HL-60/S4 treated with phorbol 12-myristate 13-acetate at 8.2 ng/mL for 4 days and 3 days (cell line): ENCODE data around the gene PCOLCE2.

Source experiments
- in situ Hi-C: fragments of 300-500 bp; cut with MboI; formaldehyde crosslinking; loops from 2 replicates; pipeline ENCODE4 v1.15.0; 2022; ENCODE audit warnings: low sequenced_read_pairs

PCOLCE2 gene

DNA sequence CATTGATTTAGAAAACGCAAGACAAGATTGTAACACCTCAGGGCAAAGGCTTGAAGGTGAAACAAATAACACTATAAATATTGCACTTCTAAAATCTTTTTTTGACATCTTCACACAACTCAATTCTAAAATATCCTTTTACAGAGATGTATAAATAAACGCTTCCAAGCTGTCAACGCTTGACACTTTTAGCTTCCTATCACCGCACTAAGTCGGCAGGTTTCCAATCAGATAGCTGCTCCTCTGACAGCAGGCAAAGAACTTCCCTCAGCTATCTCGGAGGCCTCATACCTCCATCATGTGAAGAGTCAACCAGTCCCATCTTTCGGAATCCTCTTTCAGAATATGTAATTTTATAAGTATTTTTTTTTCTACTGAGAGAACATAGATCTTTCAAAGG, 71.0 kb downstream of the PCOLCE2 start:
- in situ Hi-C loops, result no loop called here

DNA sequence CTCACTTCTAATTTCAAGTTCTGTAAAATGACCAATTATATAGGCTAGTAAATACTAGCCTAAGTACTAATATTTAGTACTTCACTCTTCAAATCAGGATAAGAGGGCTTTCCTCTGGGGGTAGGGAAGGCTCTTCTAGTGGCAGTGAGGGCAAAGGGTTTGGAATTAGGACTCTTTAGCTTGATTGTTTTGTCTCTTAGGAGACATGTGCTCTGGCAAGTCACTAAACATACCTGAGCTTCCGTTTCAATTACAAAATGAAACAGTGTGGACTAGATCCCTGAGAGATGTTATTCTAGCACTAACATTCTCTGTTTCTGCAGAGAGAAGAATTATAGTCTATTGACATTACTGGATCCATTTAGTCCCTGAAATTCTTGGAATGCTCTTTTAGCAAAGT, 71.5 kb downstream of the PCOLCE2 start:
- in situ Hi-C loops, result no loop called here

DNA sequence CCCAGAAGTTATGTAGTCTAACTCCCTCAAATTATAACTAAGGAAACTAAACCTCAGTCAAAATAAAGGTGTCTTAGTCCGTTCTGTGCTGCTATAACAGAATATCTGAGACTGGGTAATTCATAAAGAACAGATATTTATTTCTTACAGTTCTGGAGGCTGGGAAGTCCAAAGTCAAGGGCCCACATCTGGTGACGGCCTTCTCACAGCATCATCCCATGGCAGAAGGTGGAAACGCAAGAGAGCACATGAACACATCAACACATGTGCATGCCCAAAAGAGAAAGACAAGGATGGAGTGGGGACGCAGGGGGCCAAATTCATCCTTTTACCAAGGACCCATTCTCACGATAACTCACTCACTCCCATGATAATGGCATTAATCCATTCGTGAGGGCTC, 73.1 kb downstream of the PCOLCE2 start:
- in situ Hi-C loops, result no loop called here

- in situ Hi-C loops, result no loop called here
These were observed 79.6 kb downstream of the PCOLCE2 start for GRCh38 chr3:142809259-142809658.

- in situ Hi-C loops, result no loop called here
These were observed 80.6 kb downstream of the PCOLCE2 start for GRCh38 chr3:142808103-142808917.

- in situ Hi-C loops, result no loop called here
These were observed 86.0 kb downstream of the PCOLCE2 start for GRCh38 chr3:142802891-142803290.

- in situ Hi-C loops, result no loop called here
These were observed 87.1 kb downstream of the PCOLCE2 start for GRCh38 chr3:142801746-142802145.

GRCh38 chr3:142796823-142797222, 92.1 kb downstream of the PCOLCE2 start:
- in situ Hi-C loops, result no loop called here

DNA sequence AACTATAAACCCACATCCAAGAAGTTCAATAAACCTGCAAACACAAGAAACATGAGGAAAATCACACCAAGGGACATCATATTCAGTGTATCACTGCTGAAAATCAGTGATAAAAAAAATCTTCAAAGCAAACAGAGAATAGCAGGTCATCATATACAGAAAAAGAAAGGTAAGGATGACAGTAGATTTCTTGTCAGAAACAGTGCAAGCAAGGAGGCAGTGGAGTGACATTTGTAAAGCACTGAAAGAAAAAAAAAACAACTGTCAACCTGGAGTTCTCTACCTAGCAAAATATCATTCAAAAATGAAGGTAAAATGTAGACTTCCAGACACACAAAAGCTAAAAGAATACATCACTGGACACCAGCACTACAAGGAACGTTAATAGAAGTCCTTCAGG, 93.6 kb downstream of the PCOLCE2 start:
- in situ Hi-C loops, result no loop called here

- in situ Hi-C loops, result no loop called here
These were observed 94.4 kb downstream of the PCOLCE2 start for GRCh38 chr3:142794508-142794907.

DNA sequence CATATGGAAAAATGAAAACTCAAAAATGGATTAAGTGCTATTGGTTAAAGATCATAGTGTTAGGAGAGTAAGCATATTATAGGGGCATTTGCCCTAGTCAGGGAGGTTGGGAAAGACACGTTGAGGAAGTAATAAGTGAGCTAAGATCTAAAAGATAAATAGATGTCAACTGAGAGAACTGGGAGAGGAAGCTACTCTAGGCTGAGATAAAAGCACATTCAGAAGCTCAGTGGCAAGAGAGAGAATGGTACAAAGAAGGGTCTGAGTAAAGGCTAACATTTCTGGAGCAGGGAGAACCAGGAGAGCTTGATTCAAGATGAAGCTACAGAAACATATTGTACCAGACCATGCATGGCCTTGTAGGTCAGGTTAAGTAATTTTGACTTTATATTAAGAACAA, 101.2 kb downstream of the PCOLCE2 start:
- in situ Hi-C loops, result no loop called here

DNA sequence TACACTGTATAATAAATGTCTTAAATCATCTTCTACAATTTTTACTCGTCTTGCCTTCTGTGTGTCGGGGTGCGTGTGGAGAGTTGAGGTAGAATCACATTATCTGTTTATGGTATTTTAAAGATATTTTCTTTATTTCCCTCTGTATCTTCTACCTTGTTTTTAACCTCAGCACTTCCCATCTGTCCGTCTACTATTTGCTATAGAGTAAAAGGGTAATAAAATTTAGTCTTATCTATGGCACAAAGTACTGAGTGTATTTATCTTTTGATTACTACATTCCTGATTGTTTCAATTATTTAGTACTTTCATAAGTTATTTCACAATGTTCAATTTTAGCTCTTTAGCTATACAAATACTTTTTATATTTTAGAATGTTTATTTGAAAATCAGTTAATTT, 102.9 kb downstream of the PCOLCE2 start:
- in situ Hi-C loops, result no loop called here

GRCh38 chr3:142784228-142784627, 104.7 kb downstream of the PCOLCE2 start:
- in situ Hi-C loops, result no loop called here

- in situ Hi-C loops, result no loop called here
These were observed 106.3 kb downstream of the PCOLCE2 start for GRCh38 chr3:142782616-142783015.

DNA sequence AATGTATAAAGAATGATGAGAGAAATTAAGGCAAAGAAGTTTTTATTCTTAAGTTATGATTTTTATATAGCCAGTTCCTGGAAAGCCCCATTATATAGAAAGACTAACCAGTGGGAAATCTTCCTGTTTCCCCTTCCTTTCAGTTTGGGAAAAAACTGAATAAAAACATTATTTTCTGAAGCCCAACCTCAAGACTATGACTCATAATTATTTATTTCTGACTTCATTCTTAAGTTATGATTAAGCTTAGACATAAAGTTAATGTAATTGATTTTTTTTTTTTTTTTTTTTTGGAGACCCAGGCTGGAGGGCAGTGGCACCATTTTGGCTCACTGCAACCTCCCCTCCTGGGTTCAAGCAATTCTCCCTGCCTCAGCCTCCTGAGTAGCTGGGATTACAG, 109.3 kb downstream of the PCOLCE2 start:
- in situ Hi-C loops, result no loop called here

DNA sequence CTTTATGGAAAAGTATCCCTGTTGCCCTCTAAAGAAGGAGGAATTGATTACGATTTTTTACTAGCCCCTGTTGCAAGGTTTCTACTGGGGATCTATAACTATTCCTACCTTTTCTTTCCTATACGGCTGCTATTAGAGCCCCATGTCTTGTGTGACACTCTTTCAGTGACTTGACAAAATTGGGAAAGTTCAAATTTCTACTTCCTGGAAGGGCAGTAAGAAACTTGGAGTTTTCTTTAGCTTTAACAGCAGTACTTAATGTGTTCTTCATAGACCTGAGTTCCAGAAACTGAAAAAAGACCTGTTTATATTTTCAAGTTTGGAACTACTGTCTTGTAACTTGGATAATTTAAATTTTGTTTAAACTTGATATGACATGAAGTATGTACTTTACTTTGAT, 110.3 kb downstream of the PCOLCE2 start:
- in situ Hi-C loops, result no loop called here

- in situ Hi-C loops, result no loop called here
These were observed 111.0 kb downstream of the PCOLCE2 start for GRCh38 chr3:142777927-142778326.

- in situ Hi-C loops, result no loop called here
These were observed 120.5 kb downstream of the PCOLCE2 start for GRCh38 chr3:142768338-142768737.
